Head of caudate nucleus (tissue), 42 donors: ENCODE results near the gene LENG9.
A peak's percentile ranks its signal among the peaks of the same experiment; 100 is the strongest.

ENCODE experiments used
- DNase-seq, 42 donors: peaks; one replicate each; pipeline versions ENCODE4 v3.0.0 to v3.0.0-alpha.2; 2020 to 2021; ENCODE audit warnings: mixed read lengths in 7 of 42
- intact Hi-C: fragments of 100-400 bp; cut with DNase I; formaldehyde crosslinking; loops from one replicate; pipeline ENCODE4 v1.15.0; 2022

LENG9 gene

DNA sequence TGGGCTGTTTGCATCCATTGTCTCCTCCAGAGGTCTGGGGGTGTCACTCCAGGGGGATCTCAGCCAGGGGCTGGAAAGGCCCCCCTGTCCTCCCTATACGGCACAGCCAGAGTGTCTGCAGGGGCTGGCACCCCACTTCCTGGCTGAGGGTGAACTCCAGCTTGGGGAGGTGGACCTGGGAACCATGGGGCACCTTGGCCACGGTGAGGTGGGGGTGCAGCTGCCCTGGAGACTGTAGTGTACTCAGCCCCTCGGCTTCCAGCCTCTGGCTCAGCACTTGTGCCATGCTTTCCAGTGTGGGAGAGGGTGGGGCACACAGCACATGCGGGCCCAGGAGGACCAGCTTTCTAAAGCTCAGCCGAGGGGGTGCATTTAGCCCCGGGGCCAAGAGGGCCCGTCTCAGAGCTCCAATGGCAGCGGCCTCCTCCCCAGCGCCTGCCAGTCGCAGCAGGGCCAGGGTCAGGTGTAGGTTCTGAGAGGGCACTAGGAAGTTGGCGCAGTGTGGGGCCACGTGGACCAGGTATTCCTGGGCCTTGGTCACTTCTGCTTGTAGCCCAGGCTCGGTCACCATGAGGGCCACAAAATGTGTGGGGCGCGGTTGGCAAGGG, 1.4 kb downstream of the LENG9 start:
- peak in 1 of 42 donors; percentile 5 for DNase-seq
- intact Hi-C loops = no loop called here

DNA sequence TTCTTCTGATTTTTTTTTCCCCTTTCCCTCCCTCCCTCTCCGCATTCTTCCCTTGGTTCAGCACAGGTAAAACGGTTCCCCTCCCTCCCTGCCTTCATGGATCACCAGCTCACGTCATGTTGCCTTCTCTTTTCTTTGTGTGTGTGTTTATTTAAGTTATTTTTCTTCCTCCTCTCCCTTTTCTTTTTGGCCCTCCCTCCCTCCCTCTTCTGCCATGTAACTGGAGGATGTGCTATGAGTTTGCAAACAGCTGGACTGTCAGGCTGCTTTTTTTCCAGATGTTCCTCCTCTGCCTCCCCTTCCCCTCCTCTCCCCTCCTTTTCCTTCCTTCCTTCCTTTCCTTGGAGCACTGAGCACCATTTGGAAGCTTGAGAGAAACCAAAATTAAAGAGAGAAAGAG, 2.0 kb downstream of the LENG9 start:
- intact Hi-C loops = no loop called here

DNA sequence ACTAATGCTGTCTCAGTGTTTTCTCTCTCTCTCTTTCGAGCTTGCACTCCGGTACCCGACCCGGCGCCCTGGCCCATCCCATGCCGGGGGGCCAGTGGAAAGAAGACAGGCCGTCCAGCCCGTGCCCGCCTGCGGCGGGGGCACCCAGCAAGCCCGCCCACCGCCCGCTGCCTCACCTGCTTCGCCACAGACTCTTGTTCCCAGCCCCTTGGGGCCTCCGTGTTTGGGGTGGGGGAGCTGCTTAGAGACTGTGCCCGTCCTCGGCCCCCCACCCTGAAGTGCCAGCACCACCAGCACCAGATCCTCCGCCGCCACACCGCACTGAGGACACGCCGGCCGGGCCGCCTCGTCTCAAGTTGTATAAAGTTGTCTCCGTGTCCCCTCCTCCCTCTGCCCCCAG, 2.4 kb downstream of the LENG9 start:
- intact Hi-C loops = no loop called here
- no peak for DNase-seq

More for the DNA sequence above, 2.0 kb downstream of the LENG9 start:
- DNase-seq = no peak

DNA sequence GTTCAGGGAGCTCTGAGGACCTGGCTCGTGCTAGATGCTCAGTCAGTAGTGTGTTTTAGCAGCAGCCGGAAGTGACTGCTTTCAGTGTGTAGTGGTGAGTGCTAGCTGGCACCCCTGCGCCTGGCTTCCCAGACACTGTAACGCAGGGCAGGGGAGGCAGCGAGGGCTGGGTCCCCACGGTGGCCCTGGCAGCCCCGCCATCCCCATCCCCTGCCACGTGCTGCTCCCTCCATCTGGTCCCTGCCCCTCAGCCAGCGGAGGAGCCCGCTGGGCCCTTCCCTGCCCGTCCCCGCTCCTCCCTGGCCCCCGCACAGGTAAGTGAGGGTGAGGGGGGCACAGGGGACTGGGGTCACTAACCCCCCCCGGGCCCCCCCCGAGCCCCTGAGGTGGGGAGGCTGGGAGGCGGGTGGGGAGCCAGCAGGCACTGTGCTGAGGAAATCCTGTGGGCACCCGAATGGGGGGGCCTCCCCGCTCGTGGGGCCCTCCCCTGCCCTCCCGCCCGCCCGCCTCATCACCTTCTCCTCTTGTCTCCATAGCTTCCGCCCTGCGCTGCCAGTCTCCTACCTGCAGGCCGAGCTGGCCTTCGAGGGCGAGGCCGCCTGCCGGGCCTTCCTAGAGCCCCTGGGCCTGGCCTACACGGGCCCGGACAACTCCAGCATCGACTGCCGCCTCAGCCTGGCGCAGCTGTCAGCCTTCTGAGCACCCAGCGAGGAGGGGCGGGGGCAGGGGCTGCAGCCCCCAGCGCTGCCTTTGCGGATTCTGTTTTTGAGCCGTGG, 3.2 kb downstream of the LENG9 start:
- no peak for DNase-seq
- intact Hi-C loops = no loop called here

DNA sequence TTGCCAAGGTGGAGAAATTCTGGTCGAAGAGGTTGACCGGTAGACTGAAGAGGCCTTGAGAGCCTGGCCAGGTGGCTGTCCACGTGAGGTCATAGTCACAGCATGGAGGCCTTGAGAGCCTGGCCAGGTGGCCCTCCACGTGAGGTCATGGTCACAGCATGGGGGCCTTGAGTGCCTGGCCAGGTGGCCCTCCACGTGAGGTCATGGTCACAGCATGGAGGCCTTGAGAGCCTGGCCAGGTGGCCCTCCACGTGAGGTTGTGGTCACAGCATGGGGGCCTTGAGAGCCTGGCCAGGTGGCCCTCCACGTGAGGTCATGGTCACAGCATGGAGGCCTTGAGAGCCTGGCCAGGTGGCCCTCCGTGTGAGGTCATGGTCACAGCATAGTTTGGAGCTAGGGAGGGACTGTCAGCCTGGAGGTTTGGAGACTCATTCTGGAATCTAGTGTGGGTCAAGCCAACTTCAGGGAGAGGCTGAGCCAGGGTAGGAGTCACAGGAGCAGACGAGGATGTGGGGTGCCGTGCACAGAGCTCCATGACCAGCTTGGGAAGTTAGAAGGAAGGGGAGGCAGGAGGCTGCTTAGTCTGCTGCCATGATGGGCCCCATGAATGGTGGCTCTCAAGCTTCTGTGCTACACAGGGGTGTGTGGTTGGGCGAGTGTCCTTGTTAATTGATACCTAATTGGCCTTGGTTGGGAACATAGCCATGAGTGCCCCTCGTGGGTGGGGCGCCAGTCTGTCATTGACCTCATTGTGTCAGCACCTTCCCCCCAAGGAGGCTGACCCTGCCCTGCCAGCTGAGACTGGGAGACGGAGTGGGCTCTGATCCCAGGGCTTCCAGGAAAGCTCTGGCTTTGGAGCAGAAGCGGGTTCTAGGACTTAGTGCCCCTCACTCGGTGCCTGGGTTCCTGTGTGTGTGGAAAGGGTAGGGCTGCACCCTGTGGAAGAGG, 4.0 kb downstream of the LENG9 start:
- DNase-seq = peak in 1 of 42 donors; percentile 1

DNA sequence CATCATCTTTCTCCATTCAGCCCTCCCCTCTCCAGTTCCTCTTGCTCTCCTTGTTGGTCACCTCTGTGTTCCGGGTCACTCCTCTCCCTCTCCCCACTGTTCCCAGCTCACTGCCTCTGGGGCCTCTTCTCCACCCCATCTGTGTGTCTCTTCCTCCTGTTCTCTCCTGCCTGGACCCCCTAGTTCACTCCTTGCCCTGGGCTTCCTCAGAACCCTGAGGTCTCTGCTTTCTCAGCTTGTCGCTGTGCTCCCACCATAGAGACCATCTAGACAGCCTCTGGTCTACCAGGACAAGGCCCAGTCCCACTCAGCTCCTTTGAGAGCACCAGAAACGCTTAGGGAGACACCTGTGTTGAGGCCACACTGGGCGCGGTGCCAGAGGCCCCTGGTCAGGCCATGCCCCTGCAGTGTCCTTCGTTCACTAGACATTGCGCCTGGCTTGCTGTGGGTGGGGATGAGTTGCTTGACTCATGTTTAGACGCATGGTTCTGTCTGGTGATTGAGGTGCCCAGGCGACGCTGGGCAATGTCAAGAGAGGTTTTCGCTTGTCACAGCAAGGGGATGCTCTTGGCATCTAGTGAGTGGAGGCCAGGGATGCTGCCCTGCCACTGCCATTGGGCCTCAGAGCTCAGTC, 4.8 kb downstream of the LENG9 start:
- intact Hi-C loops = loop anchor here (10.0 kb wide), 1 partner anchor 134 kb away; no protein-coding TSS in a partner anchor
- DNase-seq = peak in 1 of 42 donors; percentile 2

More for the DNA sequence above, 4.0 kb downstream of the LENG9 start:
- intact Hi-C loops = loop anchor here (10.0 kb wide), 1 partner anchor 135 kb away; no protein-coding TSS in a partner anchor

DNA sequence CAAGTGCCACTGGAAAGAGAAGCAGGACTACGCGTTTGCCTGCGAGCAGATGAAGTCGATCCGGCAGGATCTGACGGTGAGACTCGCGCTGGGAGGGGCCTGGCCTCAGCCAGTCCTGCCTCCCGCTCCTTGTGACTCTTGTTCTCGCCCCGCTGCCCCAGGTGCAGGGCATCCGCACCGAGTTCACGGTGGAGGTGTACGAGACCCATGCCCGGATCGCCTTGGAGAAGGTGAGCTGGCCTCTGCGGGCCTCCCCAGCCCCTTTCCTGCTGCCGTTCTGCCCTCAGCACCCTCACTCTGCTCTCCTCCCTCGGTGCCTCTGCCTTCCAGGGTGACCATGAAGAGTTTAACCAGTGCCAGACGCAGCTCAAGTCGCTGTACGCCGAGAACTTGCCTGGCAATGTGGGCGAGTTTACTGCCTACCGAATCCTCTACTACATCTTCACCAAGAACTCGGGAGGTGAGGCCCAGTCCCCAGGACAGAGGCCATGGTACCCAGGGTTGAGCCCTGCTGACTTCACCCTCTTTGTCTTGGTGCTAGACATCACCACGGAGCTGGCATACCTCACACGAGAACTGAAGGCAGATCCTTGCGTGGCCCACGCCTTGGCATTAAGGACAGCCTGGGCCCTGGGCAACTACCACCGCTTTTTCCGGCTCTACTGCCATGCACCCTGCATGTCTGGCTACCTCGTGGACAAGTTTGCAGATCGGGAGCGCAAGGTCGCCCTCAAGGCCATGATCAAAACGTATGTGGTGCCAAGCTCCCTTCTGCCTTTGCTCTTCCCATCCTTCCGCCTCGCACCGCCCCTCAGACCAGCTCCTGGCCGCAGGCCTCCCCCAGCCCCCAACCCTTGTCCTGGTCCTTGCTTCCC, 5.6 kb downstream of the LENG9 start:
- intact Hi-C loops = loop anchor here (10.0 kb wide), 1 partner anchor 133 kb away; no protein-coding TSS in a partner anchor
- peak in 1 of 42 donors; percentile 2 for DNase-seq

DNA sequence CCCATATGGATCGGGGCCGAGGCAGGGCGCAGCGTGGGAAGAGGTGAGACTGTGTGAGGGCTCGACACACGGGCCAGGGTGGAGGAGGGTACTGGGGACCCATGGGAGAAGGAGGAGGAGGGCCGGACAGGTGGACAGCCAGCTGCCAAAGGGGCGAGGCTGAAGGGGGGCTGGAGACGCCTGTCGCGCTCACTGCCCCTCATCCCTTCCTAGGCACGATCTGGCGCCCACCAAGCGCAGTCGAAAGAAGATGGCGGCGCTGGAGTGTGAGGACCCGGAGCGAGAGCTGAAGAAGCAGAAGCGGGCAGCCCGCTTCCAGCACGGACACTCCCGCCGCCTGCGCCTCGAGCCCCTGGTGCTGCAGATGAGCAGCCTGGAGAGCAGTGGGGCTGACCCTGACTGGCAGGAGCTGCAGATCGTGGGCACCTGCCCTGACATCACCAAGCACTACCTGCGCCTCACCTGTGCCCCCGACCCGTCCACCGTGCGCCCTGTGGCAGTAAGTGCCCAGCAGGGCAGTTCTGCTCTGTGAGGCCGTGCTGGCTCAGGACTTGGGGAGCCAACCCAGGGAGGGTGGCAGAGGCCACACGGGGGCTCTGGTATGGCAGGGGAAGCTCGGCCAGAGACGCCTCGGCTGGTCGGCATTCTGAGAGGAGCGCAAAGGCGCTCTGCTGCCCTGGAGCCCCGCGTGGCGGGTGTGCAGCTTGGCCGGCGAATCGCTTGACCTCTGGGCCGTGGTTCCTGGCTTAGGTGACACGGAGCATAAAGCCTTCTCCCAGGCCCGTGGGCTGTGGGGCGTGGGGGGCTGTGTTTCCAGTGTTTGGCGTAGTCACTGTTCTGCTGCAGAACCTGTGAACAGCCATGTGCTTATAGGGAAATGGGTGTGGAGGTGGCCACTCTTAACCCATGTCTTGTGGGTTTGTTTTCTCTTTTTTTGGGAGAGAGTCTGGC, 6.9 kb downstream of the LENG9 start:
- DNase-seq = no peak
- intact Hi-C loops = loop anchor here (10.0 kb wide), 1 partner anchor 132 kb away; no protein-coding TSS in a partner anchor

DNA sequence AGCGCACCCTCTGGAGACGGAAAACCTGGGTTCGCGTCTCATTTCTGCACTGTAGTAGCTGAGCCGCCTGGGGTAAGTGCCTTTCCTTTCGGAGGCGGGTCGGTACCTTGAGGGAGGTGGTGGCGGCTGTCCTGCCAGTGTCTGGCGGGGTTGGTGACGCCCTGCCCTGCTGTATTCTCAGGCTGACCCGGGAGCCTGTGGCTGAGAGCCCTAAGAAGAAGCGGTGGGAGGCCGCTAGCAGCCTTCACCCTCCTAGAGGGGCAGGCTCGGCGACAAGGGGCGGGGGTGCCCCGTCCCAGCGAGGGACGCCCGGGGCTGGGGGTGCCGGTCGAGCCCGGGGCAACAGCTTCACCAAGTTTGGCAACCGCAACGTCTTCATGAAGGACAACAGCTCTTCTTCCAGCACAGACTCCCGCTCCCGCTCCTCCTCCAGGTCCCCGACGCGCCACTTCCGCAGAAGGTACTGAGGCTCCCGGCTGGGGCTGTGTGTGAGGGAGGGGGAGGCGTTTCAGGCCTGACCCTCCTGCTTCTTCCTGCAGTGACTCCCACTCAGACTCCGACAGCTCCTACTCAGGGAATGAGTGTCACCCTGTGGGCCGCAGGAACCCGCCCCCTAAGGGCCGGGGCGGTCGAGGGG, 7.7 kb downstream of the LENG9 start:
- DNase-seq = no peak
- intact Hi-C loops = loop anchor here (10.0 kb wide), 1 partner anchor 131 kb away; no protein-coding TSS in a partner anchor

DNA sequence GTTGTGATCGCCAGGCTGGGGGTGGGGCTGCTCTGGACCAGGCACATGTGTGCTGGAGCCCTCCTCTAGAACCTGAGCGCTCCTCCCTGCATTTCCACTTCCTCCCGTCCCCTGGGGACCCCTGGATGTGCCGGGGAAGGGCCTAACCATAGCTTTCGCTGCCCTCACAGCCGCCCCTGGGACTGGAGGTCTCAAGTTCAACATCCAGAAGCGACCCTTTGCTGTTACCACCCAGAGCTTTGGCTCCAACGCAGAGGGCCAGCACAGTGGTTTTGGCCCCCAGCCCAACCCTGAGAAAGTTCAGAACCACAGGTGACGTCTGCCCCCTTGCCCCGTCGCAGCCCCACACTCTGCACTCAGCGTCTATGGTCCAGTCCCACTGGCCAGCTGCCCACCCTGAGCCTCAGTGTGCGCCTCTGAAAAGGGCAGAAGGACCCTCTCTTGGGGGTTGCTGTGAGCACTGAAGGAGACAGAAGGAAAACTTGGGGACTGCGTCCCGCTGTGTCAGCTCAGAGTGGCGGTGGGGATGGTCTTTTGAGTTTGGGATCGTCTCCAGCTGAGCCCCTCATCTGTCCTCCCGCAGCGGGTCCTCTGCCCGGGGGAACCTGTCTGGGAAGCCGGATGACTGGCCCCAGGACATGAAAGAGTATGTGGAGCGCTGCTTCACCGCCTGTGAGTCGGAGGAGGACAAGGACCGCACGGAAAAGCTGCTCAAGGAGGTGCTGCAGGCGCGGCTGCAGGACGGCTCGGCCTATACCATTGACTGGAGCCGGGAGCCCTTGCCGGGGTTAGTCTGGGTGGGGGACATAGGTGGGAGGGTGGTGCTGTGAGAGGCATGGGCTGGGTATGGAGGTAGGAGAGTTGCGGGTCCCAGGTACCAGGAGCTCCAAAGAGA, 8.6 kb downstream of the LENG9 start:
- intact Hi-C loops = loop anchor here (10.0 kb wide), 1 partner anchor 130 kb away; no protein-coding TSS in a partner anchor
- no peak for DNase-seq

DNA sequence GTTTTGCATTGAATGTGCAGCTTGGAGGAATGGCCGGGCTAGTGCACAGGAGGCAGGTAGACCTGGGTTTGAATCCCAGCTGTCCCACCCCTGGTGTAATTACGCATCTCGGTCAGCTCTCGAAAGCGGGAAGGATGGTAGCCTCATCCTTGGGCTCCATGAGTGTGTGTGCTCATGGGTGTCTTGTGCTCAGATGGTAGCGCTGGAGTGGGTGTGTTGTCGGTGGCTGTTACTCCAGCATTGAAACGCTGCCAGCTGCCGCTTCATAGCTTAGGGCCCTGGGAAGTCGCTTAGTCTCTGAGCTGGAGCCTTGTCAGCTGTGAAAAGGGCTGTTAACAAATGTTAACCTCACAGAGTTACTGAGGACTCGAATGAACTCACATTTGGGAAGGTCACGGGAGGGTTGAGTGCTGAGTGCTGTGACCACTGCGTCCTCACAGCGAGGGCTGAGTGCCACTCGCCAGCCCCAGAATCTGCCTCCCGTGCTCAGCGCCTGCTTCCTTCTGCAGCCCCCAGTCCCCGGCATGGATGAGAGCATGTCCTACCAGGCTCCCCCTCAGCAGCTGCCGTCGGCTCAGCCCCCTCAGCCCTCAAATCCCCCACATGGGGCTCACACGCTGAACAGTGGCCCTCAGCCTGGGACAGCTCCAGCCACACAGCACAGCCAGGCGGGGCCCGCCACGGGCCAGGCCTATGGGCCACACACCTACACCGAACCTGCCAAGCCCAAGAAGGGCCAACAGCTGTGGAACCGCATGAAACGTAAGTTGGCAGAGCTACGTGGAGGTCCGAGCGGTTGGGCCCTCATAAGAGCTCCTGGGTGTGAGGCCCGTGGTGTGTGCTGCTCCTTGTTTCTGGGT, 9.4 kb downstream of the LENG9 start:
- no peak for DNase-seq
- intact Hi-C loops = loop anchor here (10.0 kb wide), 1 partner anchor 129 kb away; no protein-coding TSS in a partner anchor

DNA sequence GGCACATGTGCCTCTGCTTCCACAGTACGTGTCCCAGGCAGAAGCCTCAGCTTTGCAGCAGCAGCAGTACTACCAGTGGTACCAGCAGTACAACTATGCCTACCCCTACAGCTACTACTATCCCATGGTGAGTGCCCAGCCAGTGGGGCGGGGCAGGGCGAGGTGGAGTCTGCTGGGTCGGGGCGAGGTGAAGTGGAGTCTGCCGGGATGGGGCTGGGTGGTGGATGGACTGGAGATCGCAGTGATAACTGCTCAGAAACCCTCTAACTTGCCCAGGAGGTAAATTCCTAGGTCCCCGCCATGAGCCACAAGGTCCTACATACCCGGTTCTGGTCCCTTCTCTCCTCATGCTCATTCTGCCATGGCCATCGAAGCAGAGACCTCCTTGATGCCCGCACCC, 11.0 kb downstream of the LENG9 start:
- intact Hi-C loops = loop anchor here (10.0 kb wide), 1 partner anchor 128 kb away; no protein-coding TSS in a partner anchor
- DNase-seq = no peak

DNA sequence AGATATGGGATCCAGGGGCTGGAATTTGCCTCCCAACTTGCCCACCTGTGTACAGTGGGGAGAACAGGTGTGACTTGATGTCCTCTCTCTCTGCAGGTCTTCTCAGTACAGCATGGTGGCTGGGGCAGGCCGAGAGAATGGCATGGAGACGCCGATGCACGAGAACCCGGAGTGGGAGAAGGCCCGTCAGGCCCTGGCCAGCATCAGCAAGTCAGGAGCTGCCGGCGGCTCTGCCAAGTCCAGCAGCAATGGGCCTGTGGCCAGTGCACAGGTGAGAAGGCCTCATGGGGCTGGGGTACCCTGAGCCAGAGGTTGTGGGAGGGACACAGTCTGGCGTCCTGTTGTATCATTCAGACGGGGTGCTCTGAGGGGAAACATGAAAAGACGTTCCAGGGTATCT, 11.6 kb downstream of the LENG9 start:
- intact Hi-C loops = loop anchor here (10.0 kb wide), 1 partner anchor 127 kb away; no protein-coding TSS in a partner anchor
- no peak for DNase-seq

DNA sequence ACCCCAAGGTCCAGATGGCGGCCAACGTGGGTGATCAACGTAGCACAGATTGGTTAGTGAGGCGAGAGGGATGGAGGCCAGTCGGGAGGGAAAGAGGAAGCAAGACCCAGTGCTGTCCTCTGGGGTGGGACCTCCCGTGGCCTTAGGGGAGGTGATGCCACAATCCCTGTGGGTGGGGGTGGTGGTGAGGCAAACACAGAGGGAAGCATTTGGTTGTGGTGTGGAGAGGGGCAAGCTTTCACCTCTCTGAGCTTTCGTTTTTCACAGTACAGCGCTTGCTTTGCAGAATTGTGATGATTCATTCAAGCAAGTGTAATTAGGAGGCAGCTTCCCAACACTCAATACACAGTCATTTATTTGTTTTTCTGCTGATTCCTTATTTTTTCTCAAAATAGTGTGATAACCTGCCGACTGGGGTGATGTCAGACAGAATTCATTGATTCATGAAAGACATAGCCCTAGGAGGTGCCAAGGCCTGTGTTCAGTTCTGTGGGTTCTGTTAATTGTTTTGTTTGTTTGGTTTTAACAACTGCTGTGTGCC, 12.2 kb downstream of the LENG9 start:
- intact Hi-C loops = loop anchor here (10.0 kb wide), 1 partner anchor 127 kb away; no protein-coding TSS in a partner anchor
- peak in 1 of 42 donors; percentile 2 for DNase-seq
